NCI-H345 treated with DMSO at 0.1 percent for 48 hours (cell line): ENCODE results near the gene ASB15.
"Not testable (repeated sequence)": the region's sequence is repeated elsewhere in the genome, so short reads cannot be mapped to it uniquely, and the experiment has no call there.

Source experiments
- DNase-seq: peaks from one replicate; lab custom pipeline; 2025; ENCODE audit not compliant: unreplicated experiment; lab: John Stamatoyannopoulos, UW

Gene ASB15

DNA sequence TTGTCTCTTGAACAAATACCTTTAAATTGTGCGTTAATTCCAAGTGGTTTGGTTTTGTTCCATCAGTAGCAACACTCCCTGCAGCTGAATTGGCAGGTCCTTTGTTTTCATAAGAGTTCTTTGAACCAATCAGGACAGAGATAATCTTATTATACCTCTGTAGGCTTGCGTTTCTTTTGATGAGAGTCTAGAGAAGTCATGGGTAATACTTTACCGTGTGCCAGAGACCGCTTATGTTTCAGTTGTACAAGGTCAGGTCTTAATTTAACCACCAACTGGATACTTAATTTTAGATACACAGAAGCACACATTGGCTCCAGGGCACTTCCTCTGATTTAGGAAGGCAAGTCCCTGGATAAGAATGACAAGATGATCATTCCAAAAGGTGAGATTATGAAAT is at the start of gene ASB15:
Gene ASB15 (plus strand): TSS at position 292 of the 400 bp plus-strand sequence. CDS start 12,682 bp downstream, outside the sequence.
- DNase-seq = no peak

DNA sequence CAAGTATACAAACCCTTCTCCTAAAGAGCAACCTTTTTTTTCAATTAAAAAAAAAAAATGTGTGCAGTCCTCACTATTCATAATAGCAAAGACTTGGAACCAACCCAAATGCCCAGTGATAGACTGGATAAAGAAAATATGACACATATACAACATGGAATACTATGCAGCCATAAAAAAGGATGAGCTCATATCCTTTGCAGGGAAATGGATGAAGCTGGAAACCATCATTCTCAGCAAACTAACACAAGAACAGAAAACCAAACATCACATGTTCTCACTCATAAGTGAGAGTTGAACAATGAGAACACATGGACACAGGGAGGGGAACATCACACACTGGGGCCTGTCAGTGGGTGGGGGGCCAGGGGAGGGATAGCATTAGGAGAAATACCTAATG is 49.5 kb upstream of the ASB15 start:
- not testable (repeated sequence) for DNase-seq

DNA sequence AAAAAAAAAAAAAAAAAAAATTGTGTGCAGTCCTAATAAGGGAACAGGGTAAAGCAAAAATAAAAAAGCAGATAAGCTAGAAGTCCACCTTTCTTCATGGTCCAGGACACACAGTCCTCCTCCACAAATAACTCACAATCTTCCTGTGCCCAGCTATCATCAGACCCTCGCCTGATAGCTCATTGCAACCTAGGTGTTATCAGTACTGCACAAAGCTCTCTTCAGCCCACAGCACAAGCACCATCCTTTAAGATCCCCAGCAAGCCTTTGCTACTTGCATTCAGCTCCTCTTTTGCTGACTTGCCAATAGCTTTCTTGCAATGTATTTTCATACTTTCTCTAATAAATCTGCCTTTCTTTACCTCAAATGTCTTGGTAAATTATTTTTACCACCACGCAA is 49.0 kb upstream of the ASB15 start:
- no peak for DNase-seq

DNA sequence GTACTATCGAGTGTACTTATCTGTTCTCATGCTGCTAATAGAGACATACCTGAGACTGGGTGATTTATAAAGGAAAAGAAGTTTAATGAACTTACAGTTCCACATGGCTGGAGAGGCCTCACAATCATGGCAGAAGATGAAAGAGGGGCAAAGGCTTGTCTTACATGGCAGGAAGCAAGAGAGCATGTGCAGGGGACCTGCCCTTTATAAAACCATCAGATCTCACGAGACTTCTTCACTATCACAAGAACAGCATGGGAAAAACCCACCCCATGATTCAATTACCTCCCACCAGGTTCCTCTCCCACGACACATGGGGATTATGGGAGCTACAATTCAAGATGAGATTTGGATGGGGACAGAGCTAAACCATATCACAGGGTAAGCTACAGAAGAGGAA is 48.5 kb upstream of the ASB15 start:
- DNase-seq = no peak

DNA sequence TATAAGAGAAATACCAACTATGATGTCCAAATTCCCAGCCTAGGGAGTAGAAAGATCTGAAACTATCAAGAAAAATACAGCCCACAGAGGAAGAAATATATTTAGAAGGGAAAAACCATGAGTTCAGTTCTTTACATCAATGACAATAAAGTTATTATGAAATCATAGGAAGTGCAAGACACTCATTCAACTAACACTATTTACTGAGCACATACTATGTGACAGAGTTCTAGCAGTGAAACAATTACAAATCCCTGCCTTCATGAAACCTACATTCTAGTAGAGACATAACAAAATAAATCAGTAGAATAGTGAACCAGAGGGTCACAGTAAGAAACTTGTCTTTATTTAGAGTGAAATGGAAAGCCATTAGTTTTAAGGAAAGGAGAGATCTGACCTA is 46.1 kb upstream of the ASB15 start:
- no peak for DNase-seq

DNA sequence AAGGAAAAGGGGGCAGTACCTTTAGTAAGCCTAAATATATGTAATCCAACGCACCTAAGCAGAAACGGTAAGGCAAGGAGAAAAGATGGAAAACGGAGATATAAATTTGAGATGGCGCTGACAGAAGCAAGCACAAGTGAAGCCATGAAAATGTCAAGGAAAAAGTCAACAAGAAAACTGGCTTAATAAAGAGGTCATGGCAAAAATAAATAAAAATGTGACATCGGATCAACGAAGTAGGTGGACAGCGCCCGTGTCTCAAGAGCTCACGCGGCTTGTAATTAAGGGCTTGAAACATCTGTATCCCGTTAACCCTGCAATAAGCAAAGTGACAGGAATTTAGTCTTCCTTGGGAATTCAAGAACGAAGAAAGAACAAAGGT is 44.6 kb upstream of the ASB15 start:
- no peak for DNase-seq

DNA sequence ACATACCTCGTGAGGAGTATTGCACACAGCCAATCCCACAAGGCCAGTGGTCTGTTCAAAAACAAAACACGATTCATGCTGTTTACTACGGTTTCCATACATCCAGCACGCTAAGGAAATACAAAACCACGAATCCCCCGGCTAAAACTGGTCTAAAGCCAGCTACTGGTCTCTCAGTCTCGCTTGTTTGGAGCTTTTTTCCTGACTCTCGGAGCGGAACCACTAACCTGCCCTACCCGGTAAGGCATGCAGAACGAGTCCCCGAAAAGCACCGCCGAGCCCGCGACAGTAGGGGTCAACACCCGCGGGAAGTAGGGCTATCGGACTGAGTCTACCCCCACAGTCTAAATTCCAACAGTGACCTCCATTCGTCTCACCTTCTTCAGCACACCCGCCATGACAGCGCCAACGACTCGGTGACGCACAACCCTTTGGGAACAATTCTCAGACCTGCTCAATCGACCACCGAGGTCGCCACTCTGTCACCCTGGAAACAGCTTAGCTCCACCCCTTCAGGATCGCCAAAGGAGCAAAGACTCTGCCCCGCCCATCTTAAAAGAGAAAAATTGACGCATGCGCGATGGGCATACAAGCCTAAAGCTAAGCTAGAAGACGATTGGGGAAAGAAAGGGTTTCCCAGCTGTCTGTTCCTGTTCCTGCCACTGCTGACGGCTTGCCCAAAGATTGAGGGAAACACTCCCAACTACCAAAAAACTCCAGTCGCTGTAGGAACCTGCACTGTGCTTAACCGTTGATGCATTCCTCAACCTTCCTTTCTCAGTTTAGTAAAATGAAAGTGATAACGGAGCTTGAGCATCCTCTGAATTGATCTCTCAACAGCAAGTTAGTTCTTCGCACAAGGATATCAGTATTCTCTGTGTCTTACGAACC is 44.0 kb upstream of the ASB15 start, which contains the start of gene NDUFA5:
Gene NDUFA5 (minus strand): TSS at position 421 of the 891 bp plus-strand sequence. CDS start 23 bp downstream, at position 398.
- DNase-seq = peak; percentile 99

DNA sequence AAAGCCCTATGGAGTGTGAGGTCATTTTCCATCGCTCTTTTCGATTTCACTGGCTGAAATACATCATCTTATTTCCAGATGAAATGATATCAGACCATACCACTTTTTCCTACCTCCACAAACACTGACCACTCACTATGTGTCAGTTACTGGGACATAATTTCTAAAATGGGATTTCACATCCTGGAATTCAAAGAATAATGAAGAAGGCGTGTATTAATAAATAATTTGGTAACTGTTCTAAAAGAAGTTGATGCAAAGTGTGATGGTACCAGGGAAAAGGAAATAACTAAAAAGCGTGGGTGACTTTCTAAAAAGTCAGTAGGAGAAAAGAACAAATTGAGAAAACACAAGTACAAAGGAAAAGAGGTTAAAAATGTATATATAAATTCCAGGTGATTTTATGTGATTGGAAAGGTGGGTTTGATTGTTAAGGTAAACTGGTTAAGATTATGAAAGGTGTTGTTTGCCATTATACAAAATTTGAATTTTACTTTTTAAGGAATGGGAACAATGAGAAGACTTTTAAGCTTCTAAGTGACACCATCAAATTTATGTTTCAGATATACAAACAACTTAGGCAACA is 43.2 kb upstream of the ASB15 start:
- no peak for DNase-seq

DNA sequence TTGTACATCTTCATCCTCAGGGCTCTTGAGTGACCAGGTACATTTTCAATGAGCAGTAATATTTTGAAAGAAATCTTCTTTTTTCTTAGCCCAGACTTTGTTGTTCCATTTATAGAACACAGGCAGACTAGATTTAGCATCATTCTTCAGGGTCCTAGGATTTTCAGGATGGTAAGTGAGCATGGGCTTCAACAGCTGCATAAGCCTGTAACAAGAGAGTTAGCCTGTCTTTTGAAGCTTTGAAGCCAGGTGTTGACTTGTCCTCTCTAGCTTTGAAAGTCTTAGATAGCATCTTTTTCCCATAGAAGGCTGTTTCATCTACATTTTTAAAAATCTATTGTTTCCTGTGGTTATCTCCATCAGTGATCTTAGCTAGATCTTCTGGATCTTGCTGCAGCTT is 39.5 kb upstream of the ASB15 start:
- DNase-seq = no peak

DNA sequence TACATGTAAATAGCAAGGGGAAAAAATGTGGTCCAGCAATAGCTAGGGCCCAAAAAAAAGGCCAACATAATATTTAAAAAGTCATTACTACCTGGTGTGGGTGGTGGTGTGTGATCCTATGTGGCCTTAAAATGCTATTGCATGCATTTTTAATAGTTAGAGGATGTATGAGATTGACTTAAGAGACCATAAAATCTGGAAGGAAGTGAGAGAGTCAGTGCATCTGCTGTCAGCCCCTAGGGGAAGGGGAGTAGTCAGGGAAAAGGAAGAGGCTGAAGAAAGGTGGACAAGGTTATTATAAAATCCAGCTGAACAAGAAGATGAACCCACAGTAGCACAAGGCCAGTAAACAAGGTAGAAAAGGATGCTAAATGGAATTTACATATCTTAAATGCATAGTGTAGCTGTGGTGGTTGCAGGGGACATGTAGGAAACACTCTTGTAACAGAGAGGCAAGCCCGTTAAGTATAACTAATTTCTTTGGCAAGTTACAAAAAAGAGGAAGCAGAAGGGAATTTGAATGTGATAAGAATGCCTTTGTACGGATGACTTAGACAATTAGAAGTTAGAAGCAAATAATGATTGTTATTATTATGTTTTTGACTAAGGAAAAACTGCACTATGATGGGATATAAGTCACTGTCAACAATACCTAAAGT is 32.1 kb upstream of the ASB15 start:
- no peak for DNase-seq

DNA sequence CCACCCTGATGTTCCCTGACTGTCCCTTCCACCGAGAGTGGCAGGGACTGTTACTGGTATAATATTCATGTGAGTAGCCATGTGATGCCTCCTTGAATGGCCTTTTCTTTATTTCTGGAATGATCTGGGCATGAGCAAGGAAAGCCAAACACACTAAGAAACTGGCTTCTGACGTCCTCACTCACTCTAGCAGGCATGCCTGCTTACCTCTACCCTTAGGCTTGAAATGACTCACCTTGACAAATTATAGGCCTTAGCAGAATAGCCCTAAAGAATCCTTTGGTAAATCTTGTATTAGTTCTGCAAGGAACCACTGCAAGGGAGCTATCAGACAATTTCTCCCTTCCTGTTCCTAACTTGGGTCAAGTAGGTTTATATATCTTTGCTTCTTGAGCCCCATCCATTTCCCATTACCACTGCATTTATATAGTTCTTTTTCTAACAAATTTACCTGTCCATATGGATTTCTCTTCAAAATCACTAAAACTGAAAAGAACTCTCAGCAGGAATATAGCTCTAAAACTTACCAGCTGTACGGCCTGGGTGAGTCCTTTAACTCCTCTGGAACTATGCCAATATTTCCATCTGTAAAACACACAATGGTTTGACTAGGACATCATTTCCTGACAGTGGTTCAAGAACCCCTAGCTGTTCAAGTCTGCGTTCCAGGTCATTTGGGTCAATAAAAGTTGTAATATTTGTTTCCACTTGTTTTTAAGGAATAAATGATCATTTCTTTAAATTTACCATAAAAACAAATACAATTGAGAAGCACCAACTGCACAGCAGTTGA is 31.0 kb upstream of the ASB15 start:
- DNase-seq = peak; percentile 29

DNA sequence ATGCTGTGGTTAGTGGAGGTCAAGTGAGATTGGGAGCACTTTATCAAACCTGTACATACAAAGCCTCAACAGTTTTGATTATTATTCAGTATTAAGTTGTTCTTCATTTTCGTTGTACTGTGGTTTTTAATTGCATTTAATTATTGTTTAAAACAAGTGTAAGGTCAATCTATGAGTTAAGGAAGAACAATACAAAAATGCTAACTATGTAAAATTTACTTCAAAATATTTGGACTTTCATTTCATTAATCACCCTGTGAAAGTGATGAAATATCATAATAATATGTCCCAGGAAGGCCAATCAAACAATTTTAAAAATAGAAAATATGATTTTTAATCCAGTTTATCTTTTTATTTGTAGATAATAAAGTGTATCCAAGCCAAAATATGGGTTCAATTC is 30.4 kb upstream of the ASB15 start:
- no peak for DNase-seq

DNA sequence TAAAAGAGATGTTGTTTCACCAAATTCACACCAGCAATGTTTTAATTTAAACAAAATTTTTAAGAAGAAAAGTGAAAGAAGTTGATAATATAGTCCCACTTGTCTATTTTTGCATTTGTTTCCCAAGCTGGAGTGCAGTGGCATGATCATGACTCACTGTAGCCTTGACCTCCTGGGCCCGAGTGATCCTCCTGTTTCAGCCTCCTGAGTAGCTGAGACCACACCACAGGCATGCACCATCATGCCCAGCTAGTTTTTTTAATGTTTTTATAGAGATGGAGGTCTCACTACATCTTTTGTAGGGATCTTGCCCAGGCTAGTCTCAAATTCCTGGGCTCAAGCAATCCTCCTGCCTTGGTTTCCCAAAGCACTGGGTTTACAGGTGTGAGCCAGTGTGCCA is 29.9 kb upstream of the ASB15 start:
- DNase-seq = no peak

DNA sequence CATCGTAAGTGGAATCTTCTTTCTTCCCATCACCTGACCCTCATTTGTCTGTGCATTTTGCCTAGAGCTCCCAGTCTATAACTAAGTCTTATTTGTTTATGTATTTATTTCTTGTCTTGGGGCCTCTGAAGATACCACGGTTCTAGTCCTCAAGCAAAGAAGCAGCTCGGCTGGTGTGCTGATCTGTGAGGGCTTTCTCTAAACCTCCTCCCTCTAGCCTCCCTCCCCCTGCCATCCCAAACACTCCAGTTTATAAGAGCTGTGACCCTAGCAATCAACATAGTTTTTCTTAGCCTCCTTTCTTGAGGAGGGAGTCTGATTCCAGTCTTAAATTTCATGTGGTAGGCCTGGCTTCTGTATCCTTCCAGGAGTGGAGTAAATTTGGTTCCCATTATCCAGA is 28.3 kb upstream of the ASB15 start:
- no peak for DNase-seq

DNA sequence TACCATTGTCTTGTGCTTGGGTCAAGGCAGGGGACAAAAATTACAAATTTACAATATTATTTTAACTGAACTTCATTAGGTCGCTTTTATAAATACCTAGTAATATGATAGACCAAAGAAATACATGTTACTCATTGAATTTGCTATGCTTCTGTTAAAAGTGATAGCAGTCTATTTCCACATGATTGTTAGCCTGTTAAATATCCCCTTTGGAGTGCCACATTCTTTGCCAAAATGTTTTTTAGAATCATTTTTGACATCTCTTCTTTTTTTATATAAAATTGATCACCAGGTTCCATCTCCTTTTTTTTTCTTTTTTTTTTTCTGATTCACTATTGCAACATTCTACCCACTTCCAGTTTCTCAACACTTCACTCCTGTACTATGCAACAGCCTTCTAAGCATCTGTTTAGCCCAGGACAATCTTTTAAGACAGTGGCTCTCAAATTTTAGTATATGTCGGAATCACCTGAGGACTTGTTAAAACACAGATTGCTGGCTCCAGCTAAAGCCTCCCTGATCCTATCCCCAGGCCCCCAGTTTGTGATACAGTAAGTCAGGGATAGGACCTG is 27.6 kb upstream of the ASB15 start:
- no peak for DNase-seq

DNA sequence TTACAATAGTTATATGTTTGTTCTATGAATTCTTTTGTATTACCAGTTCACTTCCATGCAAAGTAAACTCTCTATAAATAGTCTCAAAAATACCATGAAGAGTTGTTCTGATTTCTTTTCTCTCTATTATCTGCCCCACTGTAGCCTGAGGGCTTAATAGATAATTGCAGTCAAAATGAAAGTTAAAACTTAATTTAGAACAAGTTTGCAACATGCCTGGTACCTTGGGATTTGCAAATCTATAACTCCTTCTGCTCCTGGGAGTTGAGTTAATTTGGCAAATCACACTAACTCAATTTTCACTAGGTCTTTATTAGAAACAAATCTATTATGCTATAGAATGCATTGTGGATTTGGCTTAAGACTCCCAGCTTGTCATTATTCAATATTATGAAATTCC is 22.2 kb upstream of the ASB15 start:
- DNase-seq = no peak

DNA sequence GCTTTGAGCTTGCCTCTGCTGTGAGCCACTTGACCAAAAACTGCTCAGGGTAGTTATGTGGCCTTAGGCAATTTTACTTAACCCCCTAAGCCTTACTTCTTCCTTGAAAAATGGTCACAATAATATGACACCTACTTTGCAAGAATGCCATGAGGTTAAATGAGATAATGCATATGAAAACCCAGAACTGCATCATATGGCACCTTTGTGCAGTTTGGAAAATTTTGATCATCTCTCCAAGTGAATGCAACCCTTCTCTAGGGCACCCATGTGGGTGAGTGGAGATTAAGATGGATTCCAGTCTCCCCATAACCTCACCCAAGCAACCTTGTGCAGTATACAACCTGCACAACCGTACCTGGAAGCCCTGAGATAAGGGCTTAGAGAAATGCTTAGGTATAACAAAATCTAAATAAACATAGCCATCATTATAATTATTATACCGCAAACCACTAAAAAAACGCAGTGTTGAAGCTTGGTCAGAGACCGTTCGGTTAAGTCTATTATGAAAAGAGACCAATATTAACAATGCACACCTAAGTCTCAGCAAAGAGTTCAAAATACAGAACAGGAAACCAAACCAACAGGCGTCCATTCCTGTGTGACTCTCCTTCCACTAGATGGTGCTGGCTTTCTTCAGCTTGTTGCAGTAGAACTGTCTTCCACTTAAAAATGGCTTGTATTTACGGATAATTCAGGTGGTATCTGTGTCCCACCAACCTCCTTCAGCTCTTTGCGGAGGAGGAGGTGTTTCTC is 21.0 kb upstream of the ASB15 start:
- DNase-seq = peak; percentile 4

DNA sequence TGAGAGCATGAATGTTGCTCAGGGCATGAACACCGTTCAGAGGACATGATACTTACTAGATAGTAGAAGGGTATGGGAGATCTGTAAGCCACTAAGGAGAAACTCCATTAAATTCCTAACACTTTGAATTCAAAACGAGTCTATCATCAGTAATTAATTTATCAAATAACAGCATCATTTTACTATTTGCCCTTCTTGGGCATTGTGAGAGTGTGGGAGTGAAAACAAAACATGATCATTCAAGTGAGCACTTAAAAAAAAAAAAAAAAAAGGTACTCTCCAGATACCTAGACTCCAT is 20.5 kb upstream of the ASB15 start:
- DNase-seq = no peak

DNA sequence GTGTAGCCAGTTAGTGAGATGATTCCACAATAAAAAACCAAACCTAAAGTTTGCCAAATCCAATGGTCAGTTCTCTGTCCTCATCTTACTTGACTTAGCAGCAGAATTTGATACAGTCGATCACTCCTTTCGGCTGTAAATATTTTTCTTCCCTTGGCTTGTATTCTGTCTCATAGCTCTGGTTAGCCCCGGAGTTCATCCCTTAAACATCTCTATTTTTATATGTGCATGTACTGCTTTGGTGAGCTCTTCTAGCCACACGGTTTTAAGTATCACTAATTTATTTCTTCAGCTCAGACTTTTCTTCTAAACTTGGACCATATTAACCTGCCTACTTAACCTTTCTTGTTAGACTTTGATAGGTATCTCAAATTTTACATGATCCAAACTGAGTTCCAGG is 17.8 kb upstream of the ASB15 start:
- DNase-seq = no peak

DNA sequence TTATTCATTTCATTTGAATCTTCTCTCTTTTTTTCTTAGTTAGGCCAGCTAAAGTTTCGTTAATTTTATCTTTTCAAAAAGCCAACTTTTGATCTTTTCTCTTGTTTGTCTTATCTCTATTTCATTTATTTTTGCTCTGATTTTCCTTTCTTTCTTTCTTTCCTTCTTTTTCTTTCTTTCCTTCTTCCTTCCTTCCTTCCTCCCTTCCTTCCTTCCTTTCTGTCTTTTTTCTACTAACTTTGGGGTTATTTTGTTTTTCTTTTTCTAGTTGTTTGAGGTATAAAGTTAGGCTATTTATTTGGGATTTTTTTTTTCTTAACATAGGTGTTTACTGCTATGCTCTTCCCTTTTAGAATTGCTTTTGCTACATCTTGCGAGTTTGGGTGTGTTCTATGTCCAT is 13.2 kb upstream of the ASB15 start:
- DNase-seq = no peak
